ENCODE data around the gene ADAM22.

The ADAM22 gene

GRCh38 chr7:88116235-88116795, 182.3 kb downstream of the ADAM22 start:
- no peak for TF ChIP-seq CTCF (IDR thresholded peaks at IDR 0.05; ENCODE audit: unreplicated experiment in 3 of 3)
- H3K4me3 Mint-ChIP-seq = no peak overlapping the region
- peak overlapping the region in 2 of 3 experiments; percentile 58 to 69 for H3K27ac Mint-ChIP-seq
- peaks cover 5% of the 10 kb centered on the region for H3K27me3 Mint-ChIP-seq (ENCODE audit: low read depth)
- H3K4me1 Mint-ChIP-seq = peaks cover 38% of the 10 kb centered on the region
- no peaks in the 10 kb centered on the region for H3K9me3 Mint-ChIP-seq
- no peaks in the 10 kb centered on the region for H3K36me3 Mint-ChIP-seq (ENCODE audit: low read depth)

- no peak overlapping the region for H3K27ac Mint-ChIP-seq
- peaks cover 5% of the 10 kb centered on the region for H3K27me3 Mint-ChIP-seq (ENCODE audit: low read depth)
- H3K9me3 Mint-ChIP-seq = no peaks in the 10 kb centered on the region
- H3K4me1 Mint-ChIP-seq = peaks cover 30% of the 10 kb centered on the region
- no peak overlapping the region for H3K4me3 Mint-ChIP-seq
- no peak for TF ChIP-seq CTCF (IDR thresholded peaks at IDR 0.05; ENCODE audit: unreplicated experiment in 3 of 3)
- no peaks in the 10 kb centered on the region for H3K36me3 Mint-ChIP-seq (ENCODE audit: low read depth)
These were observed 183.3 kb downstream of the ADAM22 start for GRCh38 chr7:88117325-88117724.

GRCh38 chr7:88121335-88121734, 187.3 kb downstream of the ADAM22 start:
- H3K4me1 Mint-ChIP-seq = peaks cover 9% of the 10 kb centered on the region
- TF ChIP-seq CTCF (IDR thresholded peaks at IDR 0.05; ENCODE audit: unreplicated experiment in 3 of 3) = no peak
- no peaks in the 10 kb centered on the region for H3K9me3 Mint-ChIP-seq
- H3K27ac Mint-ChIP-seq = no peak overlapping the region
- no peaks in the 10 kb centered on the region for H3K27me3 Mint-ChIP-seq (ENCODE audit: low read depth)
- H3K4me3 Mint-ChIP-seq = no peak overlapping the region
- H3K36me3 Mint-ChIP-seq (ENCODE audit: low read depth) = no peaks in the 10 kb centered on the region

- Mint-ChIP-seq H3K27ac (peak overlapping the region; percentile 9 to 76 (median 38)), H3K9me3 (no peaks in the 10 kb centered on the region), H3K4me1 (no peaks in the 10 kb centered on the region), H3K36me3 (ENCODE audit: low read depth) (no peaks in the 10 kb centered on the region), H3K4me3 (no peak overlapping the region), H3K27me3 (ENCODE audit: low read depth) (no peaks in the 10 kb centered on the region)
- no peak for TF ChIP-seq CTCF (IDR thresholded peaks at IDR 0.05; ENCODE audit: unreplicated experiment in 3 of 3)
These were observed 193.7 kb downstream of the ADAM22 start for GRCh38 chr7:88127637-88128290.

GRCh38 chr7:88132725-88133124, 198.7 kb downstream of the ADAM22 start:
- Mint-ChIP-seq H3K4me1 (no peaks in the 10 kb centered on the region), H3K36me3 (ENCODE audit: low read depth) (no peaks in the 10 kb centered on the region), H3K27ac (no peak overlapping the region), H3K4me3 (no peak overlapping the region), H3K9me3 (no peaks in the 10 kb centered on the region), H3K27me3 (ENCODE audit: low read depth) (no peaks in the 10 kb centered on the region)
- TF ChIP-seq CTCF (IDR thresholded peaks at IDR 0.05; ENCODE audit: unreplicated experiment in 3 of 3) = no peak

- Mint-ChIP-seq H3K27me3 (ENCODE audit: low read depth) (no peaks in the 10 kb centered on the region), H3K27ac (peak overlapping the region; percentile 85 to 98 (median 95)), H3K4me1 (no peaks in the 10 kb centered on the region), H3K36me3 (ENCODE audit: low read depth) (no peaks in the 10 kb centered on the region), H3K4me3 (peak overlapping the region in 1 of 3 experiments; percentile 3), H3K9me3 (no peaks in the 10 kb centered on the region)
- no peak for TF ChIP-seq CTCF (IDR thresholded peaks at IDR 0.05; ENCODE audit: unreplicated experiment in 3 of 3)
These were observed 206.9 kb downstream of the ADAM22 start for GRCh38 chr7:88140947-88141346.

Data from nephron (organoid).